HCT116 (cell line): ENCODE results near the gene HAT1. TPM values are rescaled to one million over a fixed set of nuclear protein-coding genes. Genes with fewer than 3 reads are reported as not detected.
A peak's percentile ranks its signal among the peaks of the same experiment; 100 is the strongest.

Experiments used
- ATAC-seq: fragments of 200-7000 bp; cut with Tn5 transposase; 2 replicates; pipeline ENCODE4 v1.9.1; 2020; ENCODE audit warnings: mild to moderate bottlenecking, moderate library complexity
- BruUV-seq: library from RNA; stranded (reverse); fragments of 400-500 nt; replicated peaks from 2 replicates; lab custom pipeline; 2021; lab: Mats Ljungman, UMichigan
- CTCF ChIA-PET: fragments of 300-600 bp; sonication (Branson Sonifier 250); formaldehyde crosslinking; loops from one replicate; lab custom pipeline; 2021; ENCODE audit warnings: antibody characterized with exemption; lab: Charles Lee
- POLR2A ChIA-PET: fragments of 300-600, 350-600 bp; sonication (Branson Sonifier 250); formaldehyde crosslinking; loops from one replicate; lab custom pipeline; 2021; ENCODE audit warnings: antibody characterized with exemption; lab: Charles Lee
- RAD21 ChIA-PET, 2 experiments: fragments of 300-600 bp; sonication (Branson Sonifier 250); formaldehyde crosslinking; loops; one replicate each; lab custom pipeline; 2023; ENCODE audit warnings: low total read pairs in 2 of 2; ENCODE audit not compliant: uncharacterized antibody in 2 of 2, unreplicated experiment in 2 of 2, low non-redundant PET in 1 of 2; lab: Charles Lee
- DNase-seq: peaks from one replicate; pipeline ENCODE4 v3.0.0-alpha.2; 2010; ENCODE audit warnings: low read depth, low spot score
- H2AFZ ChIP-seq: fragments of 200-600 bp; shearing (Covaris generic), sonication (generic); 2 replicates; pipeline ENCODE4 v1.6.1; 2017; ENCODE audit warnings: low read depth, mixed run types, mixed read lengths, antibody characterized with exemption, low read length; ENCODE audit not compliant: poor library complexity, severe bottlenecking
- H3K27ac ChIP-seq: 2 replicates; pipeline ENCODE4 v1.5.1; 2012; ENCODE audit warnings: low read depth, low read length
- H3K27me3 ChIP-seq: fragments of 200-600 bp; sonication (generic); 2 replicates; pipeline ENCODE4 v1.6.1; 2016; ENCODE audit warnings: mixed run types, low read length, mixed read lengths; ENCODE audit not compliant: insufficient read depth
- H3K36me3 ChIP-seq, 2 experiments: fragments of 200-500 bp in 1 of 2; fragments of 200-600 bp in 1 of 2; sonication (Bioruptor generic) in 1 of 2; sonication (generic) in 1 of 2; 2 replicates each; pipeline versions ENCODE4 v1.5.1 to v1.6.1; 2014 to 2016; ENCODE audit warnings: low read length in 2 of 2, inconsistent platforms in 1 of 2, mixed read lengths in 1 of 2, mixed run types in 1 of 2; ENCODE audit not compliant: insufficient read depth in 2 of 2, control insufficient read depth in 1 of 2
- H3K4me1 ChIP-seq, 2 experiments: fragments of 200-600 bp in 1 of 2; sonication (generic) in 1 of 2; 2 replicates each; pipeline versions ENCODE4 v1.5.1 to v1.6.1; 2012 to 2017; ENCODE audit warnings: low read length in 2 of 2, inconsistent platforms in 1 of 2, mild to moderate bottlenecking in 1 of 2, mixed read lengths in 1 of 2, mixed run types in 1 of 2, moderate library complexity in 1 of 2; ENCODE audit not compliant: insufficient read depth in 2 of 2, control insufficient read depth in 1 of 2
- H3K4me2 ChIP-seq: fragments of 200-600 bp; sonication (generic); 2 replicates; pipeline ENCODE4 v1.6.1; 2017; ENCODE audit warnings: mixed run types, low read length, mixed read lengths
- H3K4me3 ChIP-seq, 2 experiments: fragments of 200-600 bp in 1 of 2; sonication (generic) in 1 of 2; replicated peaks in 1 of 2; 2 replicates each; pipeline ENCODE4 v1.5.1; 2011 to 2016; ENCODE audit warnings: low read length in 2 of 2, control low read depth in 1 of 2, low read depth in 1 of 2, mild to moderate bottlenecking in 1 of 2, mixed read lengths in 1 of 2, mixed run types in 1 of 2
- H3K79me2 ChIP-seq: fragments of 200-600 bp; sonication (generic); 2 replicates; pipeline ENCODE4 v1.6.1; 2017; ENCODE audit warnings: mild to moderate bottlenecking, mixed run types, low read length, moderate library complexity, mixed read lengths; ENCODE audit not compliant: insufficient read depth
- H3K9ac ChIP-seq: fragments of 200-600 bp; sonication (generic); 2 replicates; pipeline ENCODE4 v1.6.1; 2016; ENCODE audit warnings: low read length, mixed read lengths
- H3K9me2 ChIP-seq: fragments of 200-600 bp; sonication (generic), shearing (Covaris generic); 2 replicates; pipeline ENCODE4 v1.6.1; 2017; ENCODE audit warnings: mixed run types, mild to moderate bottlenecking, moderate library complexity; ENCODE audit not compliant: insufficient read depth
- H3K9me3 ChIP-seq, 2 experiments: fragments of 200-500 bp in 1 of 2; fragments of 200-600 bp in 1 of 2; sonication (Bioruptor generic) in 1 of 2; sonication (generic) in 1 of 2; 2 replicates each; pipeline ENCODE4 v1.6.1; 2014 to 2017; ENCODE audit warnings: low read length in 2 of 2, mixed read lengths in 2 of 2, inconsistent platforms in 1 of 2, low read depth in 1 of 2, mild to moderate bottlenecking in 1 of 2, mixed run types in 1 of 2, moderate library complexity in 1 of 2; ENCODE audit not compliant: control insufficient read depth in 1 of 2, insufficient read depth in 1 of 2
- H4K20me1 ChIP-seq: fragments of 200-600 bp; sonication (generic), shearing (Covaris generic); 2 replicates; pipeline ENCODE4 v1.6.1; 2017; ENCODE audit warnings: mixed run types, mild to moderate bottlenecking, moderate library complexity; ENCODE audit not compliant: insufficient read depth
- CBX3 ChIP-seq: IDR thresholded peaks from 2 replicates; pipeline ENCODE4 v1.6.1; 2012; ENCODE audit warnings: low read depth
- CEBPB ChIP-seq: IDR thresholded peaks from 2 replicates; pipeline ENCODE4 v1.6.1; 2012; ENCODE audit warnings: low read depth
- EGR1 ChIP-seq: IDR thresholded peaks from 2 replicates; pipeline ENCODE4 v1.6.1; 2012; ENCODE audit warnings: low read depth
- ELF1 ChIP-seq: IDR thresholded peaks from 2 replicates; pipeline ENCODE4 v1.6.1; 2012; ENCODE audit warnings: low read depth, borderline replicate concordance
- EZH2 ChIP-seq: fragments of 200-600 bp; sonication (generic); IDR thresholded peaks from 2 replicates; pipeline ENCODE4 v1.6.1; 2017; ENCODE audit warnings: antibody characterized with exemption, mixed run types
- JUND ChIP-seq: IDR thresholded peaks from 2 replicates; pipeline ENCODE4 v1.6.1; 2012
- POLR2A ChIP-seq: IDR thresholded peaks from 2 replicates; pipeline ENCODE4 v1.7.0; 2011; ENCODE audit warnings: borderline replicate concordance; ENCODE audit not compliant: insufficient read depth, insufficient read length; ENCODE audit errors: extremely low read depth
- SIN3A ChIP-seq: IDR thresholded peaks from 2 replicates; pipeline ENCODE4 v1.6.1; 2012; ENCODE audit warnings: low read depth
- SP1 ChIP-seq: IDR thresholded peaks from 2 replicates; pipeline ENCODE4 v1.6.1; 2012; ENCODE audit warnings: low read depth
- SRF ChIP-seq: IDR thresholded peaks from 2 replicates; pipeline ENCODE4 v1.6.1; 2012; ENCODE audit warnings: low read depth
- TCF7L2 ChIP-seq: IDR thresholded peaks from 2 replicates; pipeline ENCODE4 v1.7.0; 2011; ENCODE audit warnings: borderline replicate concordance, inconsistent platforms; ENCODE audit not compliant: insufficient read depth, insufficient read length; ENCODE audit errors: extremely low read depth
- YY1 ChIP-seq: IDR thresholded peaks from 2 replicates; pipeline ENCODE4 v1.6.1; 2011; ENCODE audit warnings: low read length, low read depth, moderate library complexity, mild to moderate bottlenecking; ENCODE audit not compliant: insufficient replicate concordance; ENCODE audit errors: extremely low read depth
- ZFX ChIP-seq: fragments of 450-650 bp; IDR thresholded peaks from 2 replicates; pipeline ENCODE4 v1.6.1; 2017
- ZNF274 ChIP-seq: fragments of 200-500 bp; sonication (Bioruptor generic); IDR thresholded peaks from 2 replicates; pipeline ENCODE4 v1.6.1; 2014; ENCODE audit warnings: mild to moderate bottlenecking, low read depth, low read length, inconsistent platforms
- intact Hi-C: fragments of 100-400 bp; cut with micrococcal nuclease; formaldehyde crosslinking; loops from 2 replicates; pipeline ENCODE4 v1.10.0; 2022
- total RNA-seq: library from RNA; stranded (reverse); gene quantifications from one replicate; pipeline ENCODE4 v1.2.1, GENCODE V29; 2021; ENCODE audit not compliant: unreplicated experiment
- TF ChIP-seq, protein P1 (sequence below): IDR thresholded peaks from 2 replicates; pipeline ENCODE4 v1.6.1; 2011; ENCODE audit warnings: mild to moderate bottlenecking, low read length, moderate library complexity; ENCODE audit not compliant: insufficient replicate concordance; ENCODE audit errors: extremely low read depth
- TF ChIP-seq, protein P2 (sequence below): IDR thresholded peaks from 2 replicates; pipeline ENCODE4 v1.6.1; 2012; ENCODE audit warnings: low read depth
- TF ChIP-seq, protein P3 (sequence below): IDR thresholded peaks from 2 replicates; pipeline ENCODE4 v1.6.1; 2012
- TF ChIP-seq, protein P4 (sequence below): IDR thresholded peaks from 2 replicates; pipeline ENCODE4 v1.6.1; 2012

Gene HAT1
- total RNA-seq, 1 experiment from 2014 or later: 72.6 TPM

DNA sequence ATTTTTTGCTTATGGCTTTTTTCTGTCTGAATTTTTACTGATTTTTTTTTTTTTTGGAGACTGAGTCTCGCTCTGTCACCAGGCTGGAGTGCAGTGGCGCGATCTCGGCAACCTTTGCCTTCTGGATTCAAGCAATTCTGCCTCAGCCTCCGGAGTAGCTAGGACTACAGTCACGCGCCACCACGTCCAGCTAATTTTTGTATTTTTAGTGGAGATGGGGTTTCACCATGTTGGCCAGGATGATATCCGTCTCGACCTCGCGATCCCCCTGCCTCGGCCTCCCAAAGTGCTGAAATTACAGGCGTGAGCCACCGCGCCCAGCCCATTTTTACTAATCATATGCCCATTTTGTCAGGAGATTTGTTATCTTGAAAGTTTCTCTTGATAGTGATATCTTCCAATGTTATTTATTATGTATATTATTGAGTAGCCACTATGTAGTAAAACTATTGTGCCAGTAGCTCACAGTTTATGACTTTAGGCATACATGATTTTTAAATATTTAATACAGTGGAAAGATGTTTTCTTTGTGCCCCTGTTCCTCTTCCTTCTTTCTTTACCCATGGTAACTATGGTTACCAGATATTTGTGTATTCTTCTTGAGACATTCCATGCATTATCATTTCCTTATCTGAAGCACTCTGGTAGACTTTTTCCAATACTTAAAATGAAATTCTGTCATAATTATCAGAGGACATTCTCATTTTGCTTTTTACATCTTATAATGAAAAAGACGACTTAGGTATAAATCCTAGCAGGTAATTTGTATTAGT lies 2.1 kb downstream of the HAT1 start:
- no TSS peak for BruUV-seq
- no peak overlapping the region for H2AFZ ChIP-seq
- H3K4me3 ChIP-seq: no peak overlapping the region
- H3K9me3 ChIP-seq: no peaks in the 10 kb centered on the region
- ChIA-PET CTCF (no interaction called here), POLR2A (no interaction called here), RAD21 (no interaction called here)
- TF ChIP-seq ZNF274: no peak
- no peak for TF ChIP-seq EGR1
- no peak for TF ChIP-seq JUND
- TF ChIP-seq, protein P1, sequence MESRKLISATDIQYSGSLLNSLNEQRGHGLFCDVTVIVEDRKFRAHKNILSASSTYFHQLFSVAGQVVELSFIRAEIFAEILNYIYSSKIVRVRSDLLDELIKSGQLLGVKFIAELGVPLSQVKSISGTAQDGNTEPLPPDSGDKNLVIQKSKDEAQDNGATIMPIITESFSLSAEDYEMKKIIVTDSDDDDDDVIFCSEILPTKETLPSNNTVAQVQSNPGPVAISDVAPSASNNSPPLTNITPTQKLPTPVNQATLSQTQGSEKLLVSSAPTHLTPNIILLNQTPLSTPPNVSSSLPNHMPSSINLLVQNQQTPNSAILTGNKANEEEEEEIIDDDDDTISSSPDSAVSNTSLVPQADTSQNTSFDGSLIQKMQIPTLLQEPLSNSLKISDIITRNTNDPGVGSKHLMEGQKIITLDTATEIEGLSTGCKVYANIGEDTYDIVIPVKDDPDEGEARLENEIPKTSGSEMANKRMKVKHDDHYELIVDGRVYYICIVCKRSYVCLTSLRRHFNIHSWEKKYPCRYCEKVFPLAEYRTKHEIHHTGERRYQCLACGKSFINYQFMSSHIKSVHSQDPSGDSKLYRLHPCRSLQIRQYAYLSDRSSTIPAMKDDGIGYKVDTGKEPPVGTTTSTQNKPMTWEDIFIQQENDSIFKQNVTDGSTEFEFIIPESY: no peak
- no peak for TF ChIP-seq CBX3
- TF ChIP-seq SIN3A: no peak
- no peak for TF ChIP-seq SRF
- TF ChIP-seq ZFX: no peak
- TF ChIP-seq ELF1: no peak
- TF ChIP-seq POLR2A: no peak
- TF ChIP-seq EZH2: no peak
- TF ChIP-seq SP1: no peak
- no peak for TF ChIP-seq CEBPB
- TF ChIP-seq, protein P2, sequence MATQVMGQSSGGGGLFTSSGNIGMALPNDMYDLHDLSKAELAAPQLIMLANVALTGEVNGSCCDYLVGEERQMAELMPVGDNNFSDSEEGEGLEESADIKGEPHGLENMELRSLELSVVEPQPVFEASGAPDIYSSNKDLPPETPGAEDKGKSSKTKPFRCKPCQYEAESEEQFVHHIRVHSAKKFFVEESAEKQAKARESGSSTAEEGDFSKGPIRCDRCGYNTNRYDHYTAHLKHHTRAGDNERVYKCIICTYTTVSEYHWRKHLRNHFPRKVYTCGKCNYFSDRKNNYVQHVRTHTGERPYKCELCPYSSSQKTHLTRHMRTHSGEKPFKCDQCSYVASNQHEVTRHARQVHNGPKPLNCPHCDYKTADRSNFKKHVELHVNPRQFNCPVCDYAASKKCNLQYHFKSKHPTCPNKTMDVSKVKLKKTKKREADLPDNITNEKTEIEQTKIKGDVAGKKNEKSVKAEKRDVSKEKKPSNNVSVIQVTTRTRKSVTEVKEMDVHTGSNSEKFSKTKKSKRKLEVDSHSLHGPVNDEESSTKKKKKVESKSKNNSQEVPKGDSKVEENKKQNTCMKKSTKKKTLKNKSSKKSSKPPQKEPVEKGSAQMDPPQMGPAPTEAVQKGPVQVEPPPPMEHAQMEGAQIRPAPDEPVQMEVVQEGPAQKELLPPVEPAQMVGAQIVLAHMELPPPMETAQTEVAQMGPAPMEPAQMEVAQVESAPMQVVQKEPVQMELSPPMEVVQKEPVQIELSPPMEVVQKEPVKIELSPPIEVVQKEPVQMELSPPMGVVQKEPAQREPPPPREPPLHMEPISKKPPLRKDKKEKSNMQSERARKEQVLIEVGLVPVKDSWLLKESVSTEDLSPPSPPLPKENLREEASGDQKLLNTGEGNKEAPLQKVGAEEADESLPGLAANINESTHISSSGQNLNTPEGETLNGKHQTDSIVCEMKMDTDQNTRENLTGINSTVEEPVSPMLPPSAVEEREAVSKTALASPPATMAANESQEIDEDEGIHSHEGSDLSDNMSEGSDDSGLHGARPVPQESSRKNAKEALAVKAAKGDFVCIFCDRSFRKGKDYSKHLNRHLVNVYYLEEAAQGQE: no peak
- TF ChIP-seq YY1: no peak
- TF ChIP-seq, protein P3, sequence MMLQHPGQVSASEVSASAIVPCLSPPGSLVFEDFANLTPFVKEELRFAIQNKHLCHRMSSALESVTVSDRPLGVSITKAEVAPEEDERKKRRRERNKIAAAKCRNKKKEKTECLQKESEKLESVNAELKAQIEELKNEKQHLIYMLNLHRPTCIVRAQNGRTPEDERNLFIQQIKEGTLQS: no peak
- no peak for TF ChIP-seq TCF7L2
- TF ChIP-seq, protein P4, sequence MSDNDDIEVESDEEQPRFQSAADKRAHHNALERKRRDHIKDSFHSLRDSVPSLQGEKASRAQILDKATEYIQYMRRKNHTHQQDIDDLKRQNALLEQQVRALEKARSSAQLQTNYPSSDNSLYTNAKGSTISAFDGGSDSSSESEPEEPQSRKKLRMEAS: no peak
- H3K27ac ChIP-seq: no peak overlapping the region
- H3K9ac ChIP-seq: no peak overlapping the region
- peaks cover 7 to 12% of the 10 kb centered on the region in 2 experiments; a peak in 2 of 4 replicates for H3K36me3 ChIP-seq
- DNase-seq: no peak
- H3K79me2 ChIP-seq: peaks cover 67% of the 10 kb centered on the region
- no peaks in the 10 kb centered on the region for H3K9me2 ChIP-seq
- peaks cover 5% of the 10 kb centered on the region; the same call in 1 of the 2 replicates for H4K20me1 ChIP-seq
- H3K4me1 ChIP-seq: peaks cover 6 to 13% of the 10 kb centered on the region in 2 experiments; a peak in 3 of 4 replicates
- intact Hi-C loops: loop anchor here (10.0 kb wide), 1 partner anchor 170 kb away; no protein-coding TSS in a partner anchor
- no peak for ATAC-seq
- no peaks in the 10 kb centered on the region for H3K27me3 ChIP-seq
- peak overlapping the region; percentile 83; the same call in 1 of the 2 replicates for H3K4me2 ChIP-seq
